Measurements from ENCODE around the gene UBXN7.

Gene UBXN7

GRCh38 chr3:196298521-196298920 is 133.7 kb downstream of the UBXN7 start:
- Histone ChIP-seq H3K4me1 (ENCODE audit: control insufficient read depth, insufficient read depth, low read length) (no peaks in the 10 kb centered on the region), H3K27me3 (ENCODE audit: control insufficient read depth, insufficient read depth, low read length) (no peaks in the 10 kb centered on the region), H3K36me3 (ENCODE audit: control insufficient read depth, insufficient read depth, low read length) (no peaks in the 10 kb centered on the region), H3K27ac (ENCODE audit: low read length) (no peak overlapping the region), H3K4me3 (ENCODE audit: low read length) (no peak overlapping the region), H3K9me3 (ENCODE audit: control insufficient read depth, insufficient read depth, low read length) (no peaks in the 10 kb centered on the region)
- DNase-seq (ENCODE audit: low read depth, low spot score): no peak
- WGBS (ENCODE audit: insufficient coverage, insufficient read length): no CpG with 5 or more reads among the region's 2 CpGs
